ENCODE results near the gene SUCLG2.

Gene SUCLG2

GRCh38 chr3:67614195-67614594 lies 40.2 kb downstream of the SUCLG2 start:
- H3K4me1 ChIP-seq (ENCODE audit: control insufficient read depth in 1 of 2, insufficient read depth in 1 of 2, low read depth in 1 of 2, low read length in 1 of 2), result no peaks in the 10 kb centered on the region
- TF ChIP-seq CTCF (IDR thresholded peaks at IDR 0.05), result no peak
- no peaks in the 10 kb centered on the region for H3K9me3 ChIP-seq
- H3K27me3 ChIP-seq, result no peaks in the 10 kb centered on the region
- peaks cover under 1% of the 10 kb centered on the region for H3K36me3 ChIP-seq
- no peak overlapping the region for H3K4me3 ChIP-seq (ENCODE audit: low read depth in 1 of 2, low read length in 1 of 2)
- H3K27ac ChIP-seq, result no peak overlapping the region

- Histone ChIP-seq H3K4me3 (ENCODE audit: low read depth in 1 of 2, low read length in 1 of 2) (no peak overlapping the region), H3K4me1 (ENCODE audit: control insufficient read depth in 1 of 2, insufficient read depth in 1 of 2, low read depth in 1 of 2, low read length in 1 of 2) (no peaks in the 10 kb centered on the region), H3K27me3 (no peaks in the 10 kb centered on the region), H3K27ac (no peak overlapping the region), H3K9me3 (no peaks in the 10 kb centered on the region), H3K36me3 (peaks cover 20% of the 10 kb centered on the region)
- TF ChIP-seq CTCF (IDR thresholded peaks at IDR 0.05), result no peak
Observed at GRCh38 chr3:67610458-67610857, 44.0 kb downstream of the SUCLG2 start.

DNA sequence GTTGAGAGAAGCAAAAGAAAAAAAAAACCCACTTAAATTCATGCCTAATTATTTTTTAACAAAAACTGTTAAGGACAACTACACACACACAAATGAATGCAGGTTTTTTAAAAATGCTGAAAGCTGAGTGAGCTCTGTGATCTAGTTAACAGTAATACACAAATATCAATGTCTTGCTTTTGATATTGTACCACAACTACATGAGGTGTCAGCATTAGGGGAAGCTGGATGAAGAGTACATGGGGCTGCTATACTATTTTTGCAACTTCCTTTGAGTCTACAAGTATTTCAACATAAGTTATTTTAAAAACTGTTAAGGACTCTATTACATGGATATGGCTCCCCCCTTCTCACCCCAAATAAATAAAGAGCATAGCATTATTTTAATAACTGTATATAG lies 44.7 kb downstream of the SUCLG2 start:
- H3K27ac ChIP-seq, result no peak overlapping the region

DNA sequence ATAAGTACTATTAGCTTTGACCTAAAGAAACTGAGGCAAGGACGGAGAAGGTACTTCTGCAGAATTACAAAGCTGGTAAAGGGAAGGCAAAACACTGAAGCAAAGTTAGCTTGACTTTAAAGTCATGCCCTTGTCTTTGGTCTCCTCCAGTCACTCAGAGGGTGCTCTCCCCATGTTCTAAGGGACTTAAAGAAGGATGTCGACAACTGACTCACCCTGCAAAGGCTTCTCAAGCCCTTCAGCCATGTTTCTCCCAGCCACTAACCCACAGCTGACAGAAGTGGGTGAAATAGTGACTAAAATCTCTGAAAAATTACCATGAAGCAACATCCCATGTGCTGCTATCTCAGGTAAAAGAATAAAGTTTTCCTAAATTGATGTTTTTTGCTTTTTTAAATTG lies 46.4 kb downstream of the SUCLG2 start:
- Histone ChIP-seq H3K27me3 (no peaks in the 10 kb centered on the region), H3K27ac (no peak overlapping the region), H3K4me1 (ENCODE audit: control insufficient read depth in 1 of 2, insufficient read depth in 1 of 2, low read depth in 1 of 2, low read length in 1 of 2) (no peaks in the 10 kb centered on the region), H3K36me3 (peaks cover 20% of the 10 kb centered on the region), H3K9me3 (no peaks in the 10 kb centered on the region), H3K4me3 (ENCODE audit: low read depth in 1 of 2, low read length in 1 of 2) (no peak overlapping the region)
- no peak for TF ChIP-seq CTCF (IDR thresholded peaks at IDR 0.05)

More for the DNA sequence above, 44.7 kb downstream of the SUCLG2 start:
- Histone ChIP-seq H3K36me3 (peaks cover 20% of the 10 kb centered on the region), H3K4me3 (ENCODE audit: low read depth in 1 of 2, low read length in 1 of 2) (no peak overlapping the region), H3K4me1 (ENCODE audit: control insufficient read depth in 1 of 2, insufficient read depth in 1 of 2, low read depth in 1 of 2, low read length in 1 of 2) (no peaks in the 10 kb centered on the region), H3K27me3 (no peaks in the 10 kb centered on the region), H3K9me3 (no peaks in the 10 kb centered on the region)
- no peak for TF ChIP-seq CTCF (IDR thresholded peaks at IDR 0.05)

DNA sequence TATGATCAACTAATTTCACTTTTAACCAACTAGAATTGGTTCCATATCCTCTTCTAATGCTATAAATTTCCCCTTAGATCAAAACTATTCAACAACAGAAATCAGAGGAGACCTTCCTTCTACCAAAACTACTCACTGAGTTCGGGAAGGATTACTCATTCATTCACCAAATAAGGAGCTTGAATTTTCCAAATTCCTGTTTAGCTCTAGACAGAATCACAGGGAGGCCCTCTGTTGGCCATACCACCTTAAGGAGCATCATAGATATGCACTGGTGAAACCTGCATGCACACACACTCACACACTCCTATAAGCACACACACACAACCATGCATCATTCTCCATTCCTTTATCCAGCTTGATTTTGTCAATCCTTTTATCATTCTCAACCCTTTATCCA lies 49.0 kb downstream of the SUCLG2 start:
- H3K27me3 ChIP-seq, result no peaks in the 10 kb centered on the region
- H3K27ac ChIP-seq, result no peak overlapping the region
- H3K9me3 ChIP-seq, result no peaks in the 10 kb centered on the region
- H3K4me3 ChIP-seq (ENCODE audit: low read depth in 1 of 2, low read length in 1 of 2), result no peak overlapping the region
- H3K36me3 ChIP-seq, result peaks cover 20% of the 10 kb centered on the region
- H3K4me1 ChIP-seq (ENCODE audit: control insufficient read depth in 1 of 2, insufficient read depth in 1 of 2, low read depth in 1 of 2, low read length in 1 of 2), result no peaks in the 10 kb centered on the region
- no peak for TF ChIP-seq CTCF (IDR thresholded peaks at IDR 0.05)

DNA sequence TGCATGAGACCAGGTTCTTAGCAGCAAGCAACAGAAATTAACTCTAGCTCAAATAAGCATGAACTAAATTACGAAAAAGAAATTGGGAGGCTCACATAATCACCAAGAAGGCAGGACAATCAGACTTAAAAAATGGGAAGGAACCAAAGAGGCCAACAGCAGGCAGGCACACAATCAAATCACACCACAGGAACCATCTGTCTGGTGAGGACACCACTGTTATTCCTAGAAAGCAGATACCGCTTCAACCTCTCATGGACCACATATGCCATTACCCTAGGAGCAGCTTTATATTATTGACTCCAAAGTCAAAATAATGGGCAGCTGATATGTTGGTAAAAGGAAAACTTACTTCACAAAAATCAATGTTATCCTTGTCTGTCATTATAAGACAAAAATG lies 51.6 kb downstream of the SUCLG2 start:
- TF ChIP-seq CTCF (IDR thresholded peaks at IDR 0.05), result no peak
- no peak overlapping the region for H3K4me3 ChIP-seq (ENCODE audit: low read depth in 1 of 2, low read length in 1 of 2)
- no peaks in the 10 kb centered on the region for H3K4me1 ChIP-seq (ENCODE audit: control insufficient read depth in 1 of 2, insufficient read depth in 1 of 2, low read depth in 1 of 2, low read length in 1 of 2)
- H3K36me3 ChIP-seq, result peaks cover 8% of the 10 kb centered on the region
- H3K27ac ChIP-seq, result no peak overlapping the region
- H3K9me3 ChIP-seq, result no peaks in the 10 kb centered on the region
- H3K27me3 ChIP-seq, result no peaks in the 10 kb centered on the region

Measured in neutrophil (primary cell).